ENCODE measurements around the gene ALOX12B. TPM values are rescaled to one million over a fixed set of nuclear protein-coding genes. Genes with fewer than 3 reads are reported as not detected.

The ALOX12B gene
- total and polyA plus RNA-seq, 2 of the 13 experiments (the other 11 are each of a cell fraction or from before 2014, with no cell fraction given), result 0.13 TPM; not detected in 1

DNA sequence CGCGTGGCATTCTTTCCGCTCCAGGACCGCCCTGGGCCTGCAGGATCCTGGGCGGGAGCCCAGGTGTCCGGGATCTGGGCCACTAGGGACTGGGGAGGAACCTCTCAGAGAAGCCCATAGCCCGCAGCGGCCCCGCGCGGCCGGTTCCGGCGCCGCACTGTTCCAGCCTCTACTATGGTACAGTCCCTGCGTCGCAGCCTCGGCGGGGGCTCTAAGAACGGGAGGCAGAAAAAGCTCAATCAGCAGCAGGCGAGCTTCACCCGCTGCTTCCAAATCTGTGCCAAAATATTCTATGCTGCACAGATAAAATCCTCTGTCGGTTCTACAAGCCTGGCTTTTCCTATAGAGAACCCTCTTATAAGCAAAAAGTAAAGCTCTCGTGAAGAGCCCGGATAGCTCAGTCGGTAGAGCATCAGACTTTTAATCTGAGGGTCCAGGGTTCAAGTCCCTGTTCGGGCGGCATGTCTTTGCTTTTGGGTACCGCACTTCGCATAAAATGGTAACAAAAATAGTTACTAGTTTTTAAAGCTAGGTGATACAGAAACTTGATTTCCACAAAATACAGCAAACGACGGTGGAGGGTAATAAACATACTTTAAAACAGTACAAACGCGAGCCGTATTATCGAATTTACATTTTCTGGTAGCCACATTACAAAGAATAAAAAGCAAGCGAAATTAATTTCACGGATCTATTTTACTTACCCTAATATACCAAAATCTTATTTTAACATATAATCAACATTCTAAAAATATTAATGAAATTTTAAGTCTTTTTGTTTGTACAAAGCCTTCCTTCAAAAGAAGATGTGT is 31.5 kb upstream of the ALOX12B start (continued):
- TF ChIP-seq, protein P1, sequence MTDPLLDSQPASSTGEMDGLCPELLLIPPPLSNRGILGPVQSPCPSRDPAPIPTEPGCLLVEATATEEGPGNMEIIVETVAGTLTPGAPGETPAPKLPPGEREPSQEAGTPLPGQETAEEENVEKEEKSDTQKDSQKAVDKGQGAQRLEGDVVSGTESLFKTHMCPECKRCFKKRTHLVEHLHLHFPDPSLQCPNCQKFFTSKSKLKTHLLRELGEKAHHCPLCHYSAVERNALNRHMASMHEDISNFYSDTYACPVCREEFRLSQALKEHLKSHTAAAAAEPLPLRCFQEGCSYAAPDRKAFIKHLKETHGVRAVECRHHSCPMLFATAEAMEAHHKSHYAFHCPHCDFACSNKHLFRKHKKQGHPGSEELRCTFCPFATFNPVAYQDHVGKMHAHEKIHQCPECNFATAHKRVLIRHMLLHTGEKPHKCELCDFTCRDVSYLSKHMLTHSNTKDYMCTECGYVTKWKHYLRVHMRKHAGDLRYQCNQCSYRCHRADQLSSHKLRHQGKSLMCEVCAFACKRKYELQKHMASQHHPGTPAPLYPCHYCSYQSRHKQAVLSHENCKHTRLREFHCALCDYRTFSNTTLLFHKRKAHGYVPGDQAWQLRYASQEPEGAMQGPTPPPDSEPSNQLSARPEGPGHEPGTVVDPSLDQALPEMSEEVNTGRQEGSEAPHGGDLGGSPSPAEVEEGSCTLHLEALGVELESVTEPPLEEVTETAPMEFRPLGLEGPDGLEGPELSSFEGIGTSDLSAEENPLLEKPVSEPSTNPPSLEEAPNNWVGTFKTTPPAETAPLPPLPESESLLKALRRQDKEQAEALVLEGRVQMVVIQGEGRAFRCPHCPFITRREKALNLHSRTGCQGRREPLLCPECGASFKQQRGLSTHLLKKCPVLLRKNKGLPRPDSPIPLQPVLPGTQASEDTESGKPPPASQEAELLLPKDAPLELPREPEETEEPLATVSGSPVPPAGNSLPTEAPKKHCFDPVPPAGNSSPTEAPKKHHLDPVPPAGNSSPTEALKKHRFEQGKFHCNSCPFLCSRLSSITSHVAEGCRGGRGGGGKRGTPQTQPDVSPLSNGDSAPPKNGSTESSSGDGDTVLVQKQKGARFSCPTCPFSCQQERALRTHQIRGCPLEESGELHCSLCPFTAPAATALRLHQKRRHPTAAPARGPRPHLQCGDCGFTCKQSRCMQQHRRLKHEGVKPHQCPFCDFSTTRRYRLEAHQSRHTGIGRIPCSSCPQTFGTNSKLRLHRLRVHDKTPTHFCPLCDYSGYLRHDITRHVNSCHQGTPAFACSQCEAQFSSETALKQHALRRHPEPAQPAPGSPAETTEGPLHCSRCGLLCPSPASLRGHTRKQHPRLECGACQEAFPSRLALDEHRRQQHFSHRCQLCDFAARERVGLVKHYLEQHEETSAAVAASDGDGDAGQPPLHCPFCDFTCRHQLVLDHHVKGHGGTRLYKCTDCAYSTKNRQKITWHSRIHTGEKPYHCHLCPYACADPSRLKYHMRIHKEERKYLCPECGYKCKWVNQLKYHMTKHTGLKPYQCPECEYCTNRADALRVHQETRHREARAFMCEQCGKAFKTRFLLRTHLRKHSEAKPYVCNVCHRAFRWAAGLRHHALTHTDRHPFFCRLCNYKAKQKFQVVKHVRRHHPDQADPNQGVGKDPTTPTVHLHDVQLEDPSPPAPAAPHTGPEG (CRISPR knock-in tag; IDR thresholded peaks at IDR 0.05), result no peak
- TF ChIP-seq RXRB (CRISPR knock-in tag; IDR thresholded peaks at IDR 0.05; ENCODE audit: borderline replicate concordance) (no peak; the same call in 1 of the 2 replicates), JUND (CRISPR knock-in tag; IDR thresholded peaks at IDR 0.05) (no peak), NR2F2 (IDR thresholded peaks at IDR 0.05; ENCODE audit: borderline replicate concordance, low read depth) (peak; percentile 63; the same call in 1 of the 2 replicates), DR1 (CRISPR knock-in tag; IDR thresholded peaks at IDR 0.05) (no peak), GABPB1 (CRISPR knock-in tag; IDR thresholded peaks at IDR 0.05) (peak; percentile 40; the same call in 1 of the 2 replicates), ZNF274 (CRISPR knock-in tag; IDR thresholded peaks at IDR 0.05) (0 out of 2 replicates have a peak, but pooled peaks have one; percentile 31), MAFG (CRISPR knock-in tag; IDR thresholded peaks at IDR 0.05) (no peak), ZNF709 (CRISPR knock-in tag; IDR thresholded peaks at IDR 0.05) (no peak), IRX3 (CRISPR knock-in tag; IDR thresholded peaks at IDR 0.05; ENCODE audit: borderline replicate concordance, low read depth) (no peak), ZNF781 (CRISPR knock-in tag; IDR thresholded peaks at IDR 0.05; ENCODE audit: borderline replicate concordance, not compliant biosample characterization) (no peak), PHF21A (CRISPR knock-in tag; IDR thresholded peaks at IDR 0.05) (no peak), ZKSCAN8 (CRISPR knock-in tag; IDR thresholded peaks at IDR 0.05; ENCODE audit: borderline replicate concordance) (no peak), ZNF75D (CRISPR knock-in tag; IDR thresholded peaks at IDR 0.05; ENCODE audit: borderline replicate concordance) (no peak), ZSCAN21 (CRISPR knock-in tag; IDR thresholded peaks at IDR 0.05; ENCODE audit: borderline replicate concordance) (peak; percentile 13; the same call in 1 of the 2 replicates), SMAD3 (CRISPR knock-in tag; IDR thresholded peaks at IDR 0.05) (peak; percentile 35; the same call in 1 of the 2 replicates)
- TF ChIP-seq, protein P2, sequence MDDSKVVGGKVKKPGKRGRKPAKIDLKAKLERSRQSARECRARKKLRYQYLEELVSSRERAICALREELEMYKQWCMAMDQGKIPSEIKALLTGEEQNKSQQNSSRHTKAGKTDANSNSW (CRISPR knock-in tag; IDR thresholded peaks at IDR 0.05; ENCODE audit: borderline replicate concordance), result no peak
- TF ChIP-seq, protein P3, sequence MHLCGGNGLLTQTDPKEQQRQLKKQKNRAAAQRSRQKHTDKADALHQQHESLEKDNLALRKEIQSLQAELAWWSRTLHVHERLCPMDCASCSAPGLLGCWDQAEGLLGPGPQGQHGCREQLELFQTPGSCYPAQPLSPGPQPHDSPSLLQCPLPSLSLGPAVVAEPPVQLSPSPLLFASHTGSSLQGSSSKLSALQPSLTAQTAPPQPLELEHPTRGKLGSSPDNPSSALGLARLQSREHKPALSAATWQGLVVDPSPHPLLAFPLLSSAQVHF (CRISPR knock-in tag; IDR thresholded peaks at IDR 0.05), result no peak

Data from HepG2 (cell line).